CD4-positive, alpha-beta T cell treated with Interleukin-17A for 1 hour (primary cell): ENCODE results near the gene CD79B.
A peak's percentile ranks its signal among the peaks of the same experiment; 100 is the strongest.
"Not testable (repeated sequence)": the region's sequence is repeated elsewhere in the genome, so short reads cannot be mapped to it uniquely, and the experiment has no call there.

Experiments
- DNase-seq: peaks from one replicate; pipeline ENCODE4 v3.0.0-alpha.2; 2020

Gene CD79B

GRCh38 chr17:63930951-63931575, 1.1 kb downstream of the CD79B start:
- peak; percentile 70 for DNase-seq

- no peak for DNase-seq
These were observed 2.0 kb downstream of the CD79B start for GRCh38 chr17:63929860-63930766.

- DNase-seq = no peak
These were observed 3.0 kb downstream of the CD79B start for GRCh38 chr17:63928966-63929695.

GRCh38 chr17:63928172-63928666, 3.9 kb downstream of the CD79B start:
- no peak for DNase-seq

- DNase-seq = no peak
These were observed 4.5 kb downstream of the CD79B start for GRCh38 chr17:63927464-63928171.

GRCh38 chr17:63926164-63926563, 6.0 kb downstream of the CD79B start:
- DNase-seq = no peak

- no peak for DNase-seq
These were observed 6.5 kb downstream of the CD79B start for GRCh38 chr17:63925615-63926014.

- not testable (repeated sequence) for DNase-seq
These were observed 9.7 kb downstream of the CD79B start for GRCh38 chr17:63922402-63922801.

GRCh38 chr17:63920779-63921178, 11.4 kb downstream of the CD79B start:
- DNase-seq = not testable (repeated sequence)

- DNase-seq = not testable (repeated sequence)
These were observed 12.1 kb downstream of the CD79B start for GRCh38 chr17:63920050-63920449.

- DNase-seq = peak; percentile 84
These were observed 12.8 kb downstream of the CD79B start for GRCh38 chr17:63919311-63919723.

GRCh38 chr17:63918789-63919305, 13.3 kb downstream of the CD79B start, which contains the start of gene GH1:
Gene GH1, minus strand, starts transcription at chr17:63918839. Its CDS starts 63 bp downstream, at chr17:63918776.
- DNase-seq = not testable (repeated sequence)

GRCh38 chr17:63918305-63918704, 13.8 kb downstream of the CD79B start:
- DNase-seq = no peak

GRCh38 chr17:63917646-63918045, 14.5 kb downstream of the CD79B start:
- DNase-seq = no peak

GRCh38 chr17:63917206-63917605, 14.9 kb downstream of the CD79B start:
- not testable (repeated sequence) for DNase-seq

- no peak for DNase-seq
These were observed 15.5 kb downstream of the CD79B start for GRCh38 chr17:63916566-63917185.

- DNase-seq = not testable (repeated sequence)
These were observed 16.4 kb downstream of the CD79B start for GRCh38 chr17:63915753-63916152.

- no peak for DNase-seq
These were observed 17.7 kb downstream of the CD79B start for GRCh38 chr17:63914471-63914870.

- peak; percentile 70 for DNase-seq
These were observed 20.5 kb downstream of the CD79B start for GRCh38 chr17:63911657-63912100.

- DNase-seq = no peak
These were observed 21.0 kb downstream of the CD79B start, which contains the start of gene CSHL1 for GRCh38 chr17:63911041-63911635. Gene CSHL1, minus strand, starts transcription at chr17:63911258. Its CDS starts 62 bp downstream, at chr17:63911196.

GRCh38 chr17:63910096-63910495, 22.0 kb downstream of the CD79B start:
- no peak for DNase-seq
